GM12865 (cell line): Measurements from ENCODE around the gene MKNK1.

Experiments used
- DNase-seq: peaks from one replicate; pipeline ENCODE4 v3.0.0; 2010; ENCODE audit warnings: low read depth
- H3K4me3 ChIP-seq: 2 replicates; pipeline ENCODE4 v1.5.1; 2011; ENCODE audit warnings: mild to moderate bottlenecking, low read depth, low read length, control low read depth
- CTCF ChIP-seq: IDR thresholded peaks from 2 replicates; pipeline ENCODE4 v1.5.1; 2011; ENCODE audit warnings: low read length, control low read depth, low read depth, inconsistent platforms; ENCODE audit not compliant: insufficient read depth; ENCODE audit errors: missing control alignments

Gene MKNK1

DNA sequence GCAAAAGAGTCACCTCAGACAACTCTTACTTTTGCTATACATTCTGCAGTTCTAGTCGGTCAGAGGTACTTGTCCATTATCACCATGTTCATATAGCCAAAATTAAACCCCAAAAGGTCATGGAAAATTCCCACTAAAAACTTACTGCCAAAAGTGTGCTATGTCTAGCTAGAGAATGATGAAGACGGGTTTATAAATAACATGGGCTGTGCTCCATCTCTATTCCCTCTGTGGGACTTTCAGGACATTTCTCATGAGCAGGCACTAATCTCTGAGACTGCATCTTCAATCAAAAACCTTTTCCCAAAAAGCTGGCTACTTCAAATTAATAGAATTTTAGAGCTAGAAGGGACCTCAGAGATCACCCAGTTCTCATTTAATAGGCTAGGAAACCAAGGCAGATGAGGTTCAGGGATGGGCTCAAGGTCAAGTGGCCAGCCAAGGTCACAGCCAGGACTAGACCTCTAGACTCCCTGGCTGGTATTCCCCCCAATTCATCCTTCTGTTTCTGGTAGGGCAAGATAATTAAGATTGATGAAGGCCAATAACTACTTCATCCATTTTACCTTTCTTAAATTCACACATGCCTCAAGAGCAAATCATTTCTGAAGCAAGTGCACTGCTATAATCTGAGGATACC is 33.5 kb upstream of the MKNK1 start:
- H3K4me3 ChIP-seq = no peak overlapping the region
- no peak for DNase-seq
- TF ChIP-seq CTCF = no peak

DNA sequence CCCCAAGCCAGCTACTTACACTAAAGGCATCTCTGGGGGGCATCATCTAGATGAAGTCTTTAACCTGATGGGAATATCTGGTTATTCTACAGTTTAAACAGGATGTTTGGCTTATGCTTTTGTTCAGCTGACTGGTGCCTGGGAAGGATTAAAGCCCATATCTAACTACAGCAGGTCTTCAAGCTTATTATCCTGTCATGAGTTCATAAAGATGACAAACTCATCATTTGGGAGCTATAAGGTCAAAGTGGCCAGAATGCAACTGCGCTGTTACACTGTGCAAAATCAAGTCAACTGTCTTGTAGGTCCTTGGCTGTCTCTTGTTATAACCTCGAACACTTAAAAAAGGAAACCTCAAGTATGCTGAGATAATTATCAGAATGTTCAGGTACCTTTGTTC is 31.1 kb upstream of the MKNK1 start:
- no peak for TF ChIP-seq CTCF
- no peak for DNase-seq

GRCh38 chr1:46630719-46631118 is 26.7 kb upstream of the MKNK1 start:
- no peak for DNase-seq
- no peak for TF ChIP-seq CTCF
- no peak overlapping the region for H3K4me3 ChIP-seq

More for the DNA sequence above, 31.1 kb upstream of the MKNK1 start:
- H3K4me3 ChIP-seq = no peak overlapping the region

DNA sequence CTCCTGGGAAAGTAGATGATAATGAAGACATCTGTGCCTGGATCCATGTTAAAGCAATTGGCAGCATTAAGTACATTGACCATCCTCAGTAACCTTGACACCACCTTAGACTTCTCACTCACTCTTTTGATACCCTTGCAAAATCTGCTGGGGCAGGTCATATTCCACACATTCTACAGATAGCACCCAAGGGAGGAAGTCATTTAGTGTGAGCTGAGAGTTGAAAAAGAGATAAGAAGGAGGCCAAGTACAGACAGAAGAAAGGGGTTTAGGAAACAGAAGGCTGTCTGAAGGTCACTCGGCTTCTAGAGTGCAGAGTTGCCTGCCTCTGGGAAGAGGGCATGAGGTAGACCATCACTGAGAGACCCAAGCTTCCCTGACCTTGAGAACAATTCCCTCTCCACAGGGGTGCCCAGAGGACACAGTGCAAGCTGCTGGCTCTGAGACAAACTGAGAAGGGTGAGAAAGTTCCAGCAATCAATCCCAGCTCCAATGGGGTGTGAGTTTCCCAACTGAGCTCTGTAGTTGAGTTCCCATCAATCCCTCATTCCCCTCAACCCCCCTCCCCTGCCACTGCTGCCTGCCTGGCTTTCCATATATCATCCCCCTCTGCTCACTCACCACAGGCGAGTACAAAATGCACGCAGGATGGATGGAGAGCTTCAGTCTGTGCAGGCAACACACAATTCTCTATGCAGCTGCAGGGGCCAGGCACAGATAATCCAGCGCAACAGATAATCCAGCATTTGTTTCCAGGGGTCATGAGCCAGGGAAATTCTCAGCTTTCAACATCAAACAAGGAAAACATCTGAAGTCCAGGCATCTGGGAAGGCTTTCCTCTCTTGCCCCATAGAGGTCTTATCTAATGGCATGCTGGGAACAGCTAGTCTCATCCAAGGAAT is 19.9 kb upstream of the MKNK1 start:
- no peak overlapping the region for H3K4me3 ChIP-seq
- TF ChIP-seq CTCF = no peak
- no peak for DNase-seq

DNA sequence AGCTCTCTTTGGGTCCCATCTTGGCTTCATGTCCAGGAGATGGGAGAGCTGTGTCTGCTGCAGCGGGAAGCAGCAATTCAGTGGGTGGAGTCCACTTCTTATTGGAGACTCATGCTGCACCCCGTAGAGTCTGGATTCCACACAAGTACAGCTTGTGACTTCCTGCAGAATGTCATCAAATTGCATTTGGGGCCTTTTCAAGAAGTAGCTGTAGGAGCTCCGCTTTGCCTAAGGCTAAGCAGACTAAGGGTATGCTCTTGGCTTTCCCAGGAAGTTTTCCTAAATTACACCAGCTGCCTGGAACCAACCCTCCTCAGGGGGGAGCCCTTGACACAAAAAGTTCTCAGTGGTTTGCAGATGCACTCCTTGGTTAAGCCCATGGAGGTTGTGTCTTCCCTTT is 18.3 kb upstream of the MKNK1 start:
- no peak for DNase-seq
- TF ChIP-seq CTCF = peak; percentile 47
- no peak overlapping the region for H3K4me3 ChIP-seq

GRCh38 chr1:46621930-46622329 is 17.9 kb upstream of the MKNK1 start:
- no peak overlapping the region for H3K4me3 ChIP-seq
- no peak for DNase-seq
- TF ChIP-seq CTCF = no peak
